Stomach (tissue), 9 donors: ENCODE data around the gene MTHFSD. TPM values are rescaled to one million over a fixed set of nuclear protein-coding genes. Genes with fewer than 3 reads are reported as not detected.

Experiments used
- DNase-seq, 2 donors: peaks; one replicate each; pipeline versions ENCODE4 v3.0.0 to v3.0.0-alpha.2; 2013 to 2019
- H3K27ac ChIP-seq, 5 donors: fragments of 200-600 bp in 4 of 5; sonication (generic) in 4 of 5; one replicate each; pipeline ENCODE4 v1.5.1; 2013 to 2019; ENCODE audit warnings: mild to moderate bottlenecking in 1 of 5, moderate library complexity in 1 of 5
- H3K27me3 ChIP-seq, 3 donors: fragments of 200-600 bp; sonication (generic); one replicate each; pipeline ENCODE4 v1.5.1; 2017 to 2019; ENCODE audit warnings: mixed run types in 1 of 3
- H3K36me3 ChIP-seq, 4 donors: fragments of 200-600 bp; sonication (generic); 1 replicate in 3 of 4; 2 replicates in 1 of 4; pipeline ENCODE4 v1.5.1; 2016 to 2019
- H3K4me1 ChIP-seq, 4 donors: fragments of 200-600 bp; sonication (generic); one replicate each; pipeline ENCODE4 v1.5.1; 2016 to 2019
- H3K4me3 ChIP-seq, 4 donors: fragments of 200-600 bp; sonication (generic) in 3 of 4; one replicate each; pipeline ENCODE4 v1.5.1; 2016 to 2019; ENCODE audit warnings: mild to moderate bottlenecking in 1 of 4
- H3K9me3 ChIP-seq, 4 donors: fragments of 200-600 bp; sonication (generic); one replicate each; pipeline ENCODE4 v1.5.1; 2016 to 2019
- CTCF ChIP-seq, 7 experiments: fragments of 450-650 bp in 4 of 7; fragments of 200-600 bp in 3 of 7; sonication (generic) in 3 of 7; IDR thresholded peaks; one replicate each; pipeline ENCODE4 v1.5.1; 2016 to 2019; ENCODE audit warnings: antibody characterized with exemption in 7 of 7, control low read depth in 2 of 7, mild to moderate bottlenecking in 1 of 7
- EP300 ChIP-seq: sonication (generic); formaldehyde crosslinking; IDR thresholded peaks from one replicate; pipeline ENCODE4 v1.6.1; 2017; ENCODE audit warnings: antibody characterized with exemption
- POLR2A ChIP-seq, 4 donors: fragments of 450-650 bp; IDR thresholded peaks; one replicate each; pipeline ENCODE4 v1.6.1; 2016; ENCODE audit warnings: antibody characterized with exemption in 4 of 4, control low read depth in 2 of 4, mild to moderate bottlenecking in 1 of 4, moderate library complexity in 1 of 4
- POLR2AphosphoS5 ChIP-seq, 3 donors: sonication (generic); formaldehyde crosslinking; IDR thresholded peaks; one replicate each; pipeline ENCODE4 v1.6.1; 2016; ENCODE audit warnings: antibody characterized with exemption in 3 of 3
- WGBS, 5 donors: extraction: QIAGEN DNeasy Blood & Tissue Kit in 3 of 5; methylation state at CpG; one replicate each; pipeline versions ENCODE4 v1.1.5 to v1.1.7; 2013 to 2018; 5-methylcytosine and 5-hydroxymethylcytosine counted together
- intact Hi-C: fragments of 100-400 bp; cut with DNase I; formaldehyde crosslinking; loops from one replicate; pipeline ENCODE4 v1.15.1; 2023; ENCODE audit warnings: low total_unique reads
- polyA plus RNA-seq, 3 donors: library from polyadenylated mRNA; stranded (reverse); fragments of 200-250 nt; gene quantifications; one replicate each; pipeline ENCODE4 v1.2.3, GENCODE V29; 2013
- total RNA-seq, 5 donors: library from RNA; depleted of rRNA; stranded (reverse); fragments of >200 nt; gene quantifications; one replicate each; pipeline versions ENCODE4 v1.1.0 to v1.2.3, GENCODE V29; 2014 to 2016
- donor health status: healthy with polysubstance abuse.
- donor health status: Bipolar disorder and iron deficiency.
- donor health status: healthy.

Gene MTHFSD
- total and polyA plus RNA-seq, 8 donors = 3.5 to 23.1 (median 7.7) TPM

- 47 to 79% (median 57%) methylated on average over 7 to 8 of the region's 8 CpGs for WGBS, 5 donors
- TF ChIP-seq POLR2AphosphoS5 (IDR thresholded peaks at IDR 0.05) (no peak), CTCF (IDR thresholded peaks at IDR 0.05) (no peak), POLR2A (IDR thresholded peaks at IDR 0.05) (no peak), EP300 (no peak)
- intact Hi-C loops = no loop called here
- Histone ChIP-seq H3K4me3 (no peak overlapping the region), H3K27ac (no peak overlapping the region), H3K27me3 (peaks cover 30 to 100% (median 85%) of the 10 kb centered on the region in 3 donors), H3K36me3 (no peaks in the 10 kb centered on the region), H3K4me1 (peaks cover 0 to 23% (median 19%) of the 10 kb centered on the region in 4 donors), H3K9me3 (no peaks in the 10 kb centered on the region)
- DNase-seq = no peak
These were observed 17.6 kb upstream of the MTHFSD start for GRCh38 chr16:86572606-86573005.

- intact Hi-C loops = no loop called here
- Histone ChIP-seq H3K9me3 (no peaks in the 10 kb centered on the region), H3K36me3 (no peaks in the 10 kb centered on the region), H3K27ac (no peak overlapping the region), H3K4me1 (peaks cover 3 to 28% (median 21%) of the 10 kb centered on the region in 4 donors), H3K4me3 (no peak overlapping the region), H3K27me3 (peaks cover 32 to 100% (median 85%) of the 10 kb centered on the region in 3 donors)
- DNase-seq = no peak
- TF ChIP-seq POLR2AphosphoS5 (IDR thresholded peaks at IDR 0.05) = no peak
- no peak for TF ChIP-seq CTCF (IDR thresholded peaks at IDR 0.05)
- no peak for TF ChIP-seq POLR2A (IDR thresholded peaks at IDR 0.05)
- TF ChIP-seq EP300 = no peak
- WGBS, 5 donors = 36 to 64% (median 43%) methylated on average over 10 to 12 of the region's 12 CpGs
These were observed 17.0 kb upstream of the MTHFSD start for GRCh38 chr16:86572041-86572521.

DNA sequence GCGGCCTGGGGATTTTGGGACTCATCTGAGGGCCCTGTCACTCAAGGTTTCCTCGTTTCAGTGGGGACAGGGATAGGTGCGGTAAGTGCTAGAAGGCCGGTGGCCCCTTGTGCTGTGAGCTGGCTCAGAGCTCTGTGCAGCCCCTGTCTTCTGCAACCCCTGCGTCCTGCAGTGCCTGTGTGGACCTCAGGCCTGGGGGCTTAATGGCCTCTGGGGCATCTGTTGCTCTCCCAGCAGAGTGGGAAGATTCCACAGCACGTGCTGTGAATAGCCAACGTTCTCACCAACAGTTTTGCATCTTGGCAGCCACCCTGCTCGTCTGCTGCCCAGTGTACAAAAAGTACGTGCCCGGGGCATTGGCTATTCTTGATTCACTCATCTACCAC, 16.5 kb upstream of the MTHFSD start:
- DNase-seq = no peak
- intact Hi-C loops = no loop called here
- Histone ChIP-seq H3K36me3 (no peaks in the 10 kb centered on the region), H3K9me3 (no peaks in the 10 kb centered on the region), H3K4me3 (no peak overlapping the region), H3K27ac (no peak overlapping the region), H3K27me3 (peaks cover 32 to 100% (median 85%) of the 10 kb centered on the region in 3 donors), H3K4me1 (peaks cover 9 to 28% (median 19%) of the 10 kb centered on the region in 4 donors)
- no peak for TF ChIP-seq EP300
- no peak for TF ChIP-seq POLR2A (IDR thresholded peaks at IDR 0.05)
- no peak for TF ChIP-seq CTCF (IDR thresholded peaks at IDR 0.05)
- TF ChIP-seq POLR2AphosphoS5 (IDR thresholded peaks at IDR 0.05) = no peak
- 40 to 65% (median 43%) methylated on average over 9 to 10 of the region's 10 CpGs for WGBS, 5 donors

GRCh38 chr16:86570558-86571529, 15.8 kb upstream of the MTHFSD start:
- no peaks in the 10 kb centered on the region for H3K36me3 ChIP-seq
- peaks cover 4 to 28% (median 18%) of the 10 kb centered on the region in 4 donors for H3K4me1 ChIP-seq
- H3K27me3 ChIP-seq = peaks cover 35 to 100% (median 85%) of the 10 kb centered on the region in 3 donors
- no peak for TF ChIP-seq POLR2A (IDR thresholded peaks at IDR 0.05)
- no peak for TF ChIP-seq POLR2AphosphoS5 (IDR thresholded peaks at IDR 0.05)
- TF ChIP-seq CTCF (IDR thresholded peaks at IDR 0.05) = no peak
- no peak for TF ChIP-seq EP300
- H3K4me3 ChIP-seq = no peak overlapping the region
- intact Hi-C loops = no loop called here
- H3K27ac ChIP-seq = no peak overlapping the region
- DNase-seq = no peak
- WGBS, 5 donors = 49 to 63% (median 56%) methylated on average over 28 of the region's 28 CpGs
- H3K9me3 ChIP-seq = no peaks in the 10 kb centered on the region
